Lung (tissue), 12 donors: ENCODE measurements around the gene ROS1. TPM values are rescaled to one million over a fixed set of nuclear protein-coding genes. Genes with fewer than 3 reads are reported as not detected.
"Not testable (repeated sequence)": the region's sequence is repeated elsewhere in the genome, so short reads cannot be mapped to it uniquely, and the experiment has no call there.

Experiments used
- ATAC-seq: fragments of 200-7000 bp; cut with Tn5 transposase; one replicate; pipeline ENCODE4 v1.9.1; 2020; ENCODE audit warnings: moderate number of reproducible peaks; ENCODE audit not compliant: insufficient read depth, low FRiP score
- DNase-seq, 3 donors: peaks; one replicate each; pipeline ENCODE4 v3.0.0-alpha.2; 2013 to 2017
- H3K27ac ChIP-seq, 2 donors: one replicate each; pipeline ENCODE4 v1.5.1; 2013; ENCODE audit warnings: mild to moderate bottlenecking in 2 of 2, moderate library complexity in 2 of 2, control low read depth in 1 of 2, inconsistent platforms in 1 of 2, low read depth in 1 of 2, low read length in 1 of 2
- H3K27me3 ChIP-seq, 3 donors: one replicate each; pipeline ENCODE4 v1.5.1; 2013; ENCODE audit warnings: low read length in 2 of 3; ENCODE audit not compliant: control insufficient read depth in 3 of 3, insufficient read depth in 3 of 3
- H3K36me3 ChIP-seq, 4 donors: one replicate each; pipeline ENCODE4 v1.5.1; 2013; ENCODE audit warnings: low read length in 4 of 4, mild to moderate bottlenecking in 1 of 4, moderate library complexity in 1 of 4; ENCODE audit not compliant: control insufficient read depth in 4 of 4, insufficient read depth in 4 of 4
- H3K4me1 ChIP-seq, 5 donors: one replicate each; pipeline ENCODE4 v1.5.1; 2013; ENCODE audit warnings: low read length in 5 of 5, mild to moderate bottlenecking in 2 of 5, moderate library complexity in 1 of 5; ENCODE audit not compliant: control insufficient read depth in 5 of 5, insufficient read depth in 5 of 5
- H3K4me3 ChIP-seq: one replicate; pipeline ENCODE4 v1.5.1; 2013; ENCODE audit warnings: mild to moderate bottlenecking, control low read depth, moderate library complexity
- H3K9ac ChIP-seq, 2 donors: one replicate each; pipeline ENCODE4 v1.5.1; 2013; ENCODE audit warnings: low read length in 2 of 2, control low read depth in 1 of 2; ENCODE audit not compliant: insufficient read depth in 1 of 2
- H3K9me3 ChIP-seq, 4 donors: one replicate each; pipeline ENCODE4 v1.5.1; 2013; ENCODE audit warnings: low read length in 3 of 4, mild to moderate bottlenecking in 1 of 4, moderate library complexity in 1 of 4; ENCODE audit not compliant: control insufficient read depth in 4 of 4, insufficient read depth in 3 of 4
- CTCF ChIP-seq: IDR thresholded peaks from 2 replicates; pipeline ENCODE4 v1.5.1; 2012; ENCODE audit warnings: mild to moderate bottlenecking; ENCODE audit errors: control extremely low read depth, extremely low read depth
- WGBS, 2 donors: extraction: QIAGEN DNeasy Blood & Tissue Kit; methylation state at CpG; one replicate each; pipeline ENCODE4 v1.1.7; 2013; 5-methylcytosine and 5-hydroxymethylcytosine counted together
- polyA plus RNA-seq, 2 donors: library from polyadenylated mRNA; stranded (reverse); fragments of 200-250 nt; gene quantifications; one replicate each; pipeline ENCODE4 v1.2.1, GENCODE V29; 2013
- total RNA-seq, 2 donors: library from RNA; depleted of rRNA in 1 of 2; stranded (reverse); fragments of >200 nt in 1 of 2; gene quantifications; one replicate each; pipeline ENCODE4 v1.2.1, GENCODE V29; 2014 to 2021
- donor health status: control.
- donor health status: control.
- donor health status: Bipolar disorder and iron deficiency.
- donor health status: healthy.
- donor health status: DM: yes; HTN: yes; CAD: no.

Gene ROS1
- total and polyA plus RNA-seq, 4 donors: 15.5 to 263 (median 59.4) TPM

GRCh38 chr6:117469791-117470190, 44.0 kb upstream of the ROS1 start:
- Histone ChIP-seq H3K27ac (no peak overlapping the region), H3K9me3 (no peaks in the 10 kb centered on the region), H3K9ac (no peak overlapping the region), H3K36me3 (no peaks in the 10 kb centered on the region), H3K4me1 (no peaks in the 10 kb centered on the region), H3K4me3 (no peak overlapping the region), H3K27me3 (peaks cover 0 to 27% (median 0%) of the 10 kb centered on the region in 3 donors)
- ATAC-seq: no peak
- DNase-seq: no peak
- WGBS, 2 donors: 88 to 90% methylated on average over 3 of the region's 3 CpGs
- no peak for TF ChIP-seq CTCF

DNA sequence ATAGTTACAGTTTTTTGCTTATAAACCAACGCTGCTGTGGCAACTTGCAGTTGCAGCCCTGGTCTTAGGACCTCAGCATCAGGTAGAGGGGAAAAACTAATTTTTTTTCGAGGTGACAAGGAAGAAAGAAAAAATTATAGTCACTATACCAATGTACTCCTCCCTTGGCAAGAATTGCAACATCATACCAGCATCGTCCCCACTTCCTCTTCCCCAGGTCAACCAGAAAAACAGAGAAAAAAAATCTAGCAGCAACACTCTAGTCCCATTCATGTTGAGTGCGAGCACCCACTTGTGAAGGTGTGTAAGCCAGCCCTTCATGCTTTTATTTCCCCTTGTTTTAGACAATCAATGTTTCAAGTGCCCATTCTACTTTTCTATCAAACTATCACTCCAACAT, 43.6 kb upstream of the ROS1 start:
- H3K9ac ChIP-seq: no peak overlapping the region
- peaks cover 0 to 32% (median 0%) of the 10 kb centered on the region in 3 donors for H3K27me3 ChIP-seq
- H3K4me1 ChIP-seq: no peaks in the 10 kb centered on the region
- no peak for DNase-seq
- WGBS, 2 donors: 40 to 41% methylated on average over 4 of the region's 4 CpGs
- no peaks in the 10 kb centered on the region for H3K9me3 ChIP-seq
- H3K27ac ChIP-seq: no peak overlapping the region
- no peak overlapping the region for H3K4me3 ChIP-seq
- TF ChIP-seq CTCF: no peak
- peak; percentile 13 for ATAC-seq
- no peaks in the 10 kb centered on the region for H3K36me3 ChIP-seq

DNA sequence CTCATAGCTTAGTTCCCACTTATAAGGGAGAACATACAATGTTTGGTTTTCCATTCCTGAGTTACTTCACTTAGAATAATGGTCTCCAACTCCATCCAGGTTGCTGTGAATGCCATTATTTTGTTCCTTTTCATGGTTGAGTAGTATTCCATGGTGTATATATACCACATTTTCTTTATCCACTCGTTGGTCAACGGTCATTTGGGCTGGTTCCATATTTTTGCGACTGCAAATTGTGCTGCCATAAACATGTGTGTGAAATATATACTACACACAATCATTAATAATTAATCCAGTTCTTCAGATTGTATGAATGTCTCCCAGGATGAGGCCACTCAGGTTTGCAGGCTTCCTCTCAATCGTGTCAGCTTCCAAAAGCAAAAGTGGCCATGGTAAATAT, 42.8 kb upstream of the ROS1 start:
- H3K9ac ChIP-seq, H3K4me3 ChIP-seq, DNase-seq, H3K27ac ChIP-seq, H3K36me3 ChIP-seq, H3K9me3 ChIP-seq, H3K4me1 ChIP-seq, ATAC-seq: not testable (repeated sequence)
- peaks cover 0 to 37% (median 0%) of the 10 kb centered on the region in 3 donors for H3K27me3 ChIP-seq
- WGBS, 2 donors: 91 to 94% methylated on average over 4 of the region's 4 CpGs

- Histone ChIP-seq H3K36me3 (no peaks in the 10 kb centered on the region), H3K9ac (no peak overlapping the region), H3K4me3 (no peak overlapping the region), H3K27ac (no peak overlapping the region), H3K4me1 (no peaks in the 10 kb centered on the region), H3K9me3 (no peaks in the 10 kb centered on the region), H3K27me3 (peaks cover 0 to 39% (median 0%) of the 10 kb centered on the region in 3 donors)
- DNase-seq (no peak), ATAC-seq (no peak)
- WGBS, 2 donors: 89 to 94% methylated on average over 4 of the region's 4 CpGs
- TF ChIP-seq CTCF: no peak
Measured at GRCh38 chr6:117467876-117468275, 42.1 kb upstream of the ROS1 start.
